Skeletal muscle tissue (tissue), 4 donors: ENCODE data around the gene IL33. TPM values are rescaled to one million over a fixed set of nuclear protein-coding genes. Genes with fewer than 3 reads are reported as not detected.

Experiments
- H3K27ac ChIP-seq: one replicate; pipeline ENCODE4 v1.7.0; 2013; ENCODE audit warnings: mild to moderate bottlenecking, low read depth, low read length, inconsistent platforms
- H3K27me3 ChIP-seq, 3 donors: one replicate each; pipeline ENCODE4 v1.7.0; 2013; ENCODE audit warnings: low read length in 3 of 3; ENCODE audit not compliant: control insufficient read depth in 3 of 3, insufficient read depth in 3 of 3
- H3K36me3 ChIP-seq, 3 donors: one replicate each; pipeline ENCODE4 v1.7.0; 2013; ENCODE audit warnings: low read length in 3 of 3; ENCODE audit not compliant: control insufficient read depth in 3 of 3, insufficient read depth in 3 of 3
- H3K4me1 ChIP-seq, 3 donors: one replicate each; pipeline ENCODE4 v1.7.0; 2013; ENCODE audit warnings: low read length in 3 of 3, mild to moderate bottlenecking in 3 of 3; ENCODE audit not compliant: control insufficient read depth in 3 of 3, insufficient read depth in 3 of 3
- H3K4me3 ChIP-seq, 3 donors: one replicate each; pipeline ENCODE4 v1.7.0; 2013; ENCODE audit warnings: low read length in 3 of 3
- H3K9ac ChIP-seq, 3 donors: one replicate each; pipeline ENCODE4 v1.7.0; 2013; ENCODE audit warnings: low read length in 3 of 3, mild to moderate bottlenecking in 3 of 3, moderate library complexity in 2 of 3, low read depth in 1 of 3
- H3K9me3 ChIP-seq, 3 donors: one replicate each; pipeline ENCODE4 v1.7.0; 2013; ENCODE audit warnings: low read length in 3 of 3; ENCODE audit not compliant: control insufficient read depth in 3 of 3
- total RNA-seq: library from RNA; depleted of rRNA; stranded (reverse); fragments of >200 nt; gene quantifications from one replicate; pipeline ENCODE4 v1.2.3, GENCODE V29; 2014
- donor health status: Osteomylitis.

Gene IL33
- total RNA-seq, 1 donor from 2014 or later, result 14.6 TPM

GRCh38 chr9:6271508-6272228 lies 56.1 kb downstream of the IL33 start:
- Histone ChIP-seq H3K9me3 (no peaks in the 10 kb centered on the region), H3K4me1 (no peaks in the 10 kb centered on the region), H3K27me3 (no peaks in the 10 kb centered on the region), H3K4me3 (no peak overlapping the region), H3K36me3 (peaks cover 0 to 3% (median 2%) of the 10 kb centered on the region in 3 donors), H3K9ac (no peak overlapping the region), H3K27ac (peak overlapping the region; percentile 10)

- Histone ChIP-seq H3K4me3 (no peak overlapping the region), H3K27me3 (no peaks in the 10 kb centered on the region), H3K4me1 (no peaks in the 10 kb centered on the region), H3K36me3 (no peaks in the 10 kb centered on the region), H3K9me3 (no peaks in the 10 kb centered on the region), H3K9ac (no peak overlapping the region), H3K27ac (peak overlapping the region; percentile 10)
Measured at GRCh38 chr9:6272229-6272598, 56.6 kb downstream of the IL33 start.

GRCh38 chr9:6277417-6277816 lies 61.8 kb downstream of the IL33 start:
- no peaks in the 10 kb centered on the region for H3K9me3 ChIP-seq
- no peak overlapping the region for H3K27ac ChIP-seq
- H3K4me1 ChIP-seq, result no peaks in the 10 kb centered on the region
- no peaks in the 10 kb centered on the region for H3K36me3 ChIP-seq
- H3K9ac ChIP-seq, result no peak overlapping the region
- H3K4me3 ChIP-seq, result no peak overlapping the region
- no peaks in the 10 kb centered on the region for H3K27me3 ChIP-seq

- H3K9me3 ChIP-seq, result no peaks in the 10 kb centered on the region
- H3K27ac ChIP-seq, result no peak overlapping the region
- H3K27me3 ChIP-seq, result no peaks in the 10 kb centered on the region
- no peak overlapping the region for H3K4me3 ChIP-seq
- H3K36me3 ChIP-seq, result no peaks in the 10 kb centered on the region
- no peaks in the 10 kb centered on the region for H3K4me1 ChIP-seq
- no peak overlapping the region for H3K9ac ChIP-seq
Measured at GRCh38 chr9:6301858-6302257, 86.3 kb downstream of the IL33 start.

GRCh38 chr9:6302417-6302816 lies 86.8 kb downstream of the IL33 start:
- Histone ChIP-seq H3K27me3 (no peaks in the 10 kb centered on the region), H3K4me3 (no peak overlapping the region), H3K9me3 (no peaks in the 10 kb centered on the region), H3K27ac (no peak overlapping the region), H3K36me3 (no peaks in the 10 kb centered on the region), H3K4me1 (no peaks in the 10 kb centered on the region), H3K9ac (no peak overlapping the region)

GRCh38 chr9:6304232-6304631 lies 88.6 kb downstream of the IL33 start:
- H3K27me3 ChIP-seq, result no peaks in the 10 kb centered on the region
- no peaks in the 10 kb centered on the region for H3K9me3 ChIP-seq
- no peaks in the 10 kb centered on the region for H3K4me1 ChIP-seq
- H3K9ac ChIP-seq, result no peak overlapping the region
- H3K36me3 ChIP-seq, result no peaks in the 10 kb centered on the region
- H3K4me3 ChIP-seq, result no peak overlapping the region
- no peak overlapping the region for H3K27ac ChIP-seq

GRCh38 chr9:6305954-6306563 lies 90.5 kb downstream of the IL33 start:
- H3K9ac ChIP-seq, result no peak overlapping the region
- no peak overlapping the region for H3K27ac ChIP-seq
- no peaks in the 10 kb centered on the region for H3K36me3 ChIP-seq
- H3K9me3 ChIP-seq, result no peaks in the 10 kb centered on the region
- peaks cover 0 to 4% (median 0%) of the 10 kb centered on the region in 3 donors for H3K27me3 ChIP-seq
- no peaks in the 10 kb centered on the region for H3K4me1 ChIP-seq
- no peak overlapping the region for H3K4me3 ChIP-seq

Other genes with a start within 250 kb of the IL33 start
- 24.5 TPM for gene RANBP6, start 200.2 kb upstream of the IL33 start, total RNA-seq
- not detected for gene TPD52L3, start 112.6 kb downstream of the IL33 start, total RNA-seq
- 53.8 TPM for gene UHRF2, start 197.4 kb downstream of the IL33 start, total RNA-seq